ENCODE results near the gene TMEM120A. TPM values are rescaled to one million over a fixed set of nuclear protein-coding genes. Genes with fewer than 3 reads are reported as not detected.
"Not testable (repeated sequence)": the region's sequence is repeated elsewhere in the genome, so short reads cannot be mapped to it uniquely, and the experiment has no call there.

The TMEM120A gene
- total RNA-seq, 2 experiments from 2014 or later = 24.2 to 25.8 TPM

DNA sequence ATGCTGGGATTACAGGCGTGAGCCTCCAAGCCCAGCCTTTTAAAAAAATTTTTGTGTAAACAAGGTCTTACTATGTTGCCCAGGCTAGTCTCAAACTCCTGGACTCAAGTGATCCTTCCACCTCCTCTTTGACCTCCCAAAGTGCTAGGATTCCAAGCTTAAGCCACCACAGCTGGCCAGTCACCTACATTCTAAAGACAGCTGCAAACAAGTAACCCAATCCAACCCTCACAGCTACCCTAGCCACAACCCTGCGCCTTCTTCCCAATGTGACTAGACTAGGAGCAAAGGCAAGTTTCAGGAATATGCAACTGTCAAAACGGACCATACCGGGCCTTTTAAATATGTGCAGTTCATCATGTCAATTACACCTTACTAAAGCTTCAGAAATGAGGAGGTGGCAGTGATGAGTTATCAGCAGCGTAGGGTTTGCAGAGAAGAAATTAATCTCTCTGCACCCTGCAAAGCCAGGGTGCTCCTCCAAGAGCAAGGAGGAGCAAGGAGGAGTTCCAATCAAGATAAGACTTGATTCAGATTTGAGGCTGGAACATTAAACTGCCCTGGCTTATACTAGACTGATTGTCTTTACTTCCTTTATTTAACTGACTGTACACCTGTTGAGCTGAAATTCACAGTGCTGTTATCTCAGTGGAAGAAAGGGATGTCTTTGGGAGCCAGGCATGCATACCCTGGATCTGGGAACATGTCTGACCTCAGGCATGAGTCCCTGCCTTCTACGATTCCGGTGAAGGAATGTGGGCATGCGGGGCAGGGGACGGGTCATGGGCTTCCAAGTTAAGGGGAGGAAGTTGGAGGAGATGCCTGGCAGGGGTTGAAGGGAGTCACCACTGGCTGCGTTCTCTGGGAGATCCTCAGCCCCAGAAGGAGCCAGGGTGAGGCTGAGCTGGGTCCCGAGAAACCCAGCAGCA lies 15.5 kb upstream of the TMEM120A start:
- H3K27ac Mint-ChIP-seq = peak overlapping the region; percentile 66
- H3K9me3 Mint-ChIP-seq = no peaks in the 10 kb centered on the region
- H3K4me3 Mint-ChIP-seq = no peak overlapping the region
- DNase-seq = no peak
- ChIA-PET POLR2A (interaction anchor here (0.8 to 1.9 kb wide), 3 partner anchors 15 to 94 kb away, joined by 3 to 6 read pairs (median 6); partner anchors contain the start of genes MDH2 and STYXL1), CTCF (interaction anchor here (1.1 to 3.7 kb wide), 2 partner anchors 10 to 143 kb away, joined by 6 to 27 read pairs; no protein-coding TSS in a partner anchor)
- intact Hi-C loops (cut with micrococcal nuclease) = loop anchor here (5.0 kb wide), 2 partner anchors 233 to 413 kb away; no protein-coding TSS in a partner anchor
- no peaks in the 10 kb centered on the region for H3K27me3 Mint-ChIP-seq
- peaks cover 27% of the 10 kb centered on the region for H3K36me3 Mint-ChIP-seq
- H3K4me1 Mint-ChIP-seq (ENCODE audit: low read depth) = peaks cover 34% of the 10 kb centered on the region

DNA sequence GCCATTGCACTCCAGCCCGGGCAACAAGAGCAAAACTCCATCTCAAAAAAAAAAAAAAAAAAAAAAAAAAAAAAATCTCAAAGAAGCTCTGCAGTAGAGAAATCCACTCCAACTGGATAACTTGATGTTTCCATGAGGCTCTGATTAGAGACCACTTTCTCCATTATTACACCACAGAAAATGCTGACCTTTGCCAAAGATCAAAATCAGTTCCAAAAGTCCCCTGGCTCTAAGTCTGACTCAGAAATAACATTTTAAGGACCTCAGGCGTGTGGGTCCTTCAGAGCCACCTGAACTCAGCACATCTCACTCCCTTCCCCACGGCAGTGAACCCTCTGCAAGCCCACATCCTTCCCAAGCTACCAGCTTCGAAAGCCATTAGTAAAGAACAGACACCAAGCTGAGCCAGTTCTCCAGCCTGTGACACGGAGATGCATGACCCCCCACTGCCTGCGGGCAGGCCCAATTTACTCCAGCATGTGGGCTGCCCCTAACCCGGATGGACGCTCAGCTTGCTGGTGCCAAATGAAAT lies 13.8 kb upstream of the TMEM120A start:
- intact Hi-C loops (cut with micrococcal nuclease) = loop anchor here (5.0 kb wide), 2 partner anchors 231 to 411 kb away; no protein-coding TSS in a partner anchor
- peak; percentile 39 for DNase-seq

DNA sequence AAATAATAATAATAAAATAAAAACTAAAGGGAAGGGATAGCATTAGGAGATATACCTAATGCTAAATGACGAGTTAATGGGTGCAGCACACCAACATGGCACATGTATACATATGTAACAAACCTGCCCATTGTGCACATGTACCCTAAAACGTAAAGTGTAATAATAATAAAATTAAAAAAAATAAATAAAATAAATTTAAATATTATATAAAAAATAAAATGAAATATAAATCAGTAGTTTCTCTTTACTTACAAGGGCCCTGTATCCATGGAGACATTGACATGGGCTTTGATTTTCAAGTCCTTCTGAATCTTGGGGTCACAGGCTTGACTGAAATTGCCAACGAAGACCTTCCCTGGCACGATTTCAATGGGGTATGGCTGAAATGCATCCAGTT lies 10.6 kb upstream of the TMEM120A start:
- H3K4me3 Mint-ChIP-seq, POLR2A ChIA-PET, H3K27me3 Mint-ChIP-seq, H3K27ac Mint-ChIP-seq, H3K9me3 Mint-ChIP-seq, DNase-seq: not testable (repeated sequence)
- peaks cover 20% of the 10 kb centered on the region for H3K4me1 Mint-ChIP-seq (ENCODE audit: low read depth)
- peaks cover 22% of the 10 kb centered on the region for H3K36me3 Mint-ChIP-seq
- intact Hi-C loops (cut with micrococcal nuclease) = loop anchor here (5.0 kb wide), 2 partner anchors 228 to 408 kb away; no protein-coding TSS in a partner anchor
- CTCF ChIA-PET = interaction anchor here (3.6 kb wide), 1 partner anchor 15 kb away, joined by 15 read pairs; no protein-coding TSS in a partner anchor

More for the DNA sequence above, 13.8 kb upstream of the TMEM120A start:
- Mint-ChIP-seq H3K9me3 (no peaks in the 10 kb centered on the region), H3K36me3 (peaks cover 26% of the 10 kb centered on the region), H3K27ac (peak overlapping the region; percentile 66), H3K4me3 (no peak overlapping the region), H3K4me1 (ENCODE audit: low read depth) (peaks cover 34% of the 10 kb centered on the region), H3K27me3 (no peaks in the 10 kb centered on the region)
- ChIA-PET CTCF (interaction anchor here (1.1 to 3.7 kb wide), 4 partner anchors 12 to 166 kb away, joined by 3 to 27 read pairs (median 7); no protein-coding TSS in a partner anchor), POLR2A (interaction anchor here (1.5 to 1.9 kb wide), 3 partner anchors 13 to 93 kb away, joined by 4 to 6 read pairs (median 6); partner anchors contain the start of genes MDH2 and STYXL1)

DNA sequence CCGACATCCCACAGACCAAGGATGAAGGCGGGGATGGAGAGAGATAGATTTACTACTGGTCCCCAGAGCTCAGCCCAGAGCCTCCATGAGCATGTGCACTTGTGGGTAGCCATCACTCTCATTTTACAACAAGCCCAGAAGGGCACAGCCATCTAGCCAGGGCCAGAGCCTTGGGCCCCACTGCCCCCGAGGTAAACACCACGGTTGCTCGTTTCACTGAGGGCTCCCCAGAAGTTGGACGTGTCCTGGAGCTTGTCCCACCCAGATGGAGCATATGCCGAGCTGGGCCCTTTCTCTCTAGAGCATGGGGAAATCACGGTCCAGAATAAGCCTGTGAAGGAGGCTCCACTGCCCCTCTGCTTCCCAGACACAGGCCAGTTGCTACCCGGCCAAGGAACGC lies 9.0 kb upstream of the TMEM120A start:
- peaks cover 21% of the 10 kb centered on the region for H3K36me3 Mint-ChIP-seq
- intact Hi-C loops (cut with micrococcal nuclease) = no loop called here
- POLR2A ChIA-PET = interaction anchor here (0.6 kb wide), 1 partner anchor 131 kb away, joined by 3 read pairs; no protein-coding TSS in a partner anchor
- no peak overlapping the region for H3K27ac Mint-ChIP-seq
- no peak for DNase-seq
- H3K4me1 Mint-ChIP-seq (ENCODE audit: low read depth) = peaks cover 7% of the 10 kb centered on the region
- H3K9me3 Mint-ChIP-seq = no peaks in the 10 kb centered on the region
- CTCF ChIA-PET = interaction anchor here (3.6 kb wide), 1 partner anchor 17 kb away, joined by 15 read pairs; no protein-coding TSS in a partner anchor
- H3K27me3 Mint-ChIP-seq = no peaks in the 10 kb centered on the region
- H3K4me3 Mint-ChIP-seq = no peak overlapping the region

DNA sequence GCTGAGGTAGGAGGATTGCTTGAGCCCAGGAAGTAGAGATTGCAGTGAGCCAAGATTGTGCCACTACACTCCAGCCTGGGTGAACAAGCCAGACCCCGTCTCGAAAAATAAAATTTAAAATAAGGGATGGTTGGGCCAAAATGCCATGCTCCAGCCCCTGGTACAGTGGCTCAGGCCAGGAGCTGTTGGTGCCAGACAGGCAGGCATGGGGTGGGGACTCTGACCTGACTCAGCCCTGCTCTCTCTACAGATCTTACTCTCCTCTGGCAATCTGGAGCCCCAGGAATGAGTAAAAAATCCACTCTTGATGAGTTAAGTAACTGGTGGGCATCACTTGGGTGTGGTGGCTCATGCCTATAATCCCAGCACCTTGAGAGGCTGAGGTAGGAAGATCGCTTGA lies 8.4 kb upstream of the TMEM120A start:
- Mint-ChIP-seq H3K9me3 (no peaks in the 10 kb centered on the region), H3K27ac (no peak overlapping the region)
- POLR2A ChIA-PET = no interaction called here

DNA sequence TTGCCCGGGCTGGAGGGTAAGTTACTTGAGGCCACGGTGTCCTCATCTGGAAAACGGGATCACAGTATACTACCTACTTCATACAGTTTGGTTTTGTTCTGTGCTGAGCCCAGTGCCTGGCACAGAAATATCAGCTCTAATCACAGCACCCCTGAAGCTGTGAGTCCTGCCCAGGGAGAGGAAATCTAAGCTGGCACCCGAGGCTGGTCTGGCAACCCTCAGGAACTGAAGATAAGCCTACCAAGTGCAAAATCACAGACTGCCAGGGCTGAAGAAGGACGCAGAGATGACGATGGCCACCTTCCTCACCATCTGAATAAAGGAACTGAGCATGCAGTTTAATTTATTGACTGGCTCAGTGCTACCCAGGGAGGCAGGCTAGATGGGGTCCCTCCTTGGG lies 7.7 kb upstream of the TMEM120A start:
- DNase-seq = no peak
- Mint-ChIP-seq H3K4me3 (no peak overlapping the region), H3K4me1 (ENCODE audit: low read depth) (peaks cover 9% of the 10 kb centered on the region), H3K27ac (no peak overlapping the region), H3K9me3 (no peaks in the 10 kb centered on the region), H3K27me3 (no peaks in the 10 kb centered on the region), H3K36me3 (peaks cover 22% of the 10 kb centered on the region)
- ChIA-PET POLR2A (no interaction called here), CTCF (interaction anchor here (3.6 kb wide), 1 partner anchor 18 kb away, joined by 15 read pairs; no protein-coding TSS in a partner anchor)
- intact Hi-C loops (cut with micrococcal nuclease) = no loop called here

More for the DNA sequence above, 8.4 kb upstream of the TMEM120A start:
- Mint-ChIP-seq H3K36me3 (peaks cover 20% of the 10 kb centered on the region), H3K4me1 (ENCODE audit: low read depth) (peaks cover 4% of the 10 kb centered on the region), H3K27me3 (no peaks in the 10 kb centered on the region), H3K4me3 (no peak overlapping the region)
- no peak for DNase-seq
- intact Hi-C loops (cut with micrococcal nuclease) = no loop called here
- CTCF ChIA-PET = interaction anchor here (0.6 to 3.6 kb wide), 2 partner anchors 18 to 36 kb away, joined by 3 to 15 read pairs; no protein-coding TSS in a partner anchor

DNA sequence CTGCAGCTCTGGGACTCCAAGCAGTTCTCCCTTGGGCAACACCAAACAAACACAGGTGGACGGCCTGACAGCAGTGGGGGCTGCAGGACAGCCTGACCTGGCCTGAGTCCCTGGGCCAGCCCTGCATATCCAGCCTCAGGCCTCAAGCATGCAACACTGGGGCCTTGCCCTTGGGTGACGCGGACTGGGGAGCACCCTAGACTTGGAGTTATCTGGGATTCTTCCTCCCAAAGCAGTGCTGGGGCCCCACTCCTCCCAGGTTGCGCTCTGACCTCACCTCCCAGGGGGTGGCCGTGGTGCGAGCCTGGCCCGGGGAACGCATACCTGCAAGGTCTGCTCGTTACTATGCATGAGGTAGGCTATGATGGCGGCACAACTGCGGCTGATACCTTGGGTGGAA lies 6.2 kb upstream of the TMEM120A start:
- CTCF ChIA-PET = no interaction called here
- POLR2A ChIA-PET = no interaction called here
- Mint-ChIP-seq H3K36me3 (peaks cover 23% of the 10 kb centered on the region), H3K27me3 (no peaks in the 10 kb centered on the region), H3K4me1 (ENCODE audit: low read depth) (peaks cover 15% of the 10 kb centered on the region), H3K9me3 (no peaks in the 10 kb centered on the region), H3K27ac (no peak overlapping the region), H3K4me3 (no peak overlapping the region)
- DNase-seq = no peak
- intact Hi-C loops (cut with micrococcal nuclease) = no loop called here

DNA sequence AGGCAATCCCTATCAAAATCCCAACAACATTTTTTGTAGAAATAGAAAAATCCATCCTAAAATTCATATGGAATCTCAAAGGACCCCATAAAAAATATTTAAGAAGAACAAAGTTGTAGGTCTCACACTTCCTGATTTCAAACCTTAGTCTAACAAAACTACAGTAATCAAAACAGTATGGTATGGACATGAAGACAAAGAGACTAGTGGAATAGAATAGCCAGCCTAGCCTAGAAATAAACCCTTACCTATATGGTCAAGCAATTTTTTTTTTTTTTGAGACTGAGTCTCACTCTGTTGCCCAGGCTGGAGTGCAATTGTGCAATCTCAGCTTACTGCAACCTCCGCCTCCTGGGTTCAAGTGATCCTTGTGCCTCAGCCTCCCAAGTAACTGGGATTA lies 3.6 kb upstream of the TMEM120A start:
- H3K36me3 Mint-ChIP-seq = peaks cover 11% of the 10 kb centered on the region
- intact Hi-C loops (cut with micrococcal nuclease) = no loop called here
- ChIA-PET CTCF (no interaction called here), POLR2A (no interaction called here)
- no peak overlapping the region for H3K27ac Mint-ChIP-seq
- DNase-seq = no peak
- H3K4me1 Mint-ChIP-seq (ENCODE audit: low read depth) = peaks cover 25% of the 10 kb centered on the region
- no peaks in the 10 kb centered on the region for H3K9me3 Mint-ChIP-seq
- no peaks in the 10 kb centered on the region for H3K27me3 Mint-ChIP-seq
- H3K4me3 Mint-ChIP-seq = no peak overlapping the region

DNA sequence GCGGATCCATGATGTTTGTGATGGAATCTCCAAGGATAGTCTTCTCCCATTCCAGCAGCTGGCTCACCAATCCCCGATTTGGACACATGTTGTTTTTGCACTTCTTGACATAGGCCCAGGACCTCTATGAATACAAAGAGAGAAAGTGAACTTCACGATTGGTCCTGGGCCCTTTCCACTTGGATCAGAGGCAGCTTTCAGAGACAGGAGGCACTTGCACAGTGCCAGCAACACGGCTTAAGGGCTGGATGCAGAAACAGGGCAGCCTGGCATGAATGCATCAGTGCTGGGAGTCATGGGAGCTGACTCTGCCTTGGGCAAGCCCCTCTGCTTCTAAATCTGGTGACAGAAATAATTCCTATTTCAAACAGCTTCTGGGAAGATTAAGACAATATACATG lies 2.1 kb upstream of the TMEM120A start:
- H3K4me3 Mint-ChIP-seq = no peak overlapping the region
- POLR2A ChIA-PET = no interaction called here
- intact Hi-C loops (cut with micrococcal nuclease) = no loop called here
- H3K4me1 Mint-ChIP-seq (ENCODE audit: low read depth) = peaks cover 28% of the 10 kb centered on the region
- H3K27ac Mint-ChIP-seq = no peak overlapping the region
- no peaks in the 10 kb centered on the region for H3K9me3 Mint-ChIP-seq
- no peaks in the 10 kb centered on the region for H3K27me3 Mint-ChIP-seq
- no peak for DNase-seq
- CTCF ChIA-PET = interaction anchor here (1.7 kb wide), 1 partner anchor 24 kb away, joined by 7 read pairs; no protein-coding TSS in a partner anchor
- peaks cover 10% of the 10 kb centered on the region for H3K36me3 Mint-ChIP-seq

DNA sequence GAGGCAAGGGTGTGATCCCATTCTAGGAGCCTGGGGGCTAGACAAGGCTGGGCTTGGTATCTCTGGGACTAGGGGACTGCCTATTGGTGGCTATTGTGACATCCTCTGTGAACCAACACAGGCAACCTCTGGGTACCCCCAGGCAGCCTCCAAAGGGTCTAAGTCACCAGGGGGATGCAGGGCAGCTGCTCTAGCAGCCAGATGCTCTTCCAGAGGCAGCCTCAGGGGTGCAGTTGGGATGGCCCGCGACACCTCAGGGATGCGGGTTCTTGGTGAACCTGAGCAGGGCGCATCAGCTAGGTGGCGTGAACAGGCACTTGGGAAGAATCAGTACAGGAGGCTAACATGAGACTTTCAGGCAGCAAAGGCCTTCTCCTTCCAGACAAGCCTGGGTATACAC lies 1.6 kb upstream of the TMEM120A start:
- intact Hi-C loops (cut with micrococcal nuclease) = no loop called here
- H3K27ac Mint-ChIP-seq = no peak overlapping the region
- H3K4me1 Mint-ChIP-seq (ENCODE audit: low read depth) = peaks cover 28% of the 10 kb centered on the region
- H3K4me3 Mint-ChIP-seq = no peak overlapping the region
- ChIA-PET POLR2A (no interaction called here), CTCF (interaction anchor here (1.7 kb wide), 1 partner anchor 24 kb away, joined by 7 read pairs; no protein-coding TSS in a partner anchor)
- no peaks in the 10 kb centered on the region for H3K9me3 Mint-ChIP-seq
- DNase-seq = no peak
- peaks cover 10% of the 10 kb centered on the region for H3K36me3 Mint-ChIP-seq
- H3K27me3 Mint-ChIP-seq = no peaks in the 10 kb centered on the region

DNA sequence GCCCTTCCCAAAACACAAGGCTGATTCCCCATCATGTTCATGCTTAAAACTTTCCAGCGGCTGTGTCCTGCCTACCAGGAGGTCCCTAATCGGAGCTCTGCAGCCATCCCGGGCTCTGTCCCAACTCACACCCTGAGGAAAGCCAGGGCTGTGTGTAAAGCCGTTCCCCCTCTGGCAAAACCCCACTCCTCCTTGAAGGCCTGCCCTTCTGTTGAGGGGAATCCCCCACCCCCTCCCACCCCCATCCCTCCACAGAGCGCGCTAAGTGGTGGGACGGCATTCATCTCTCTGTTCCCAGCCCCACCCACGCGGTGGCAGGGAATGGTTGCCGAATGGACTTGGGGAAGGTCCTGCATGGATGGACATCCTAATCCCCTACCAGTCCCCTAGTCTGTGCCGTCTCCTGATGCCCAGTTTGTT lies 667 bp upstream of the TMEM120A start:
- no peak for DNase-seq
- Mint-ChIP-seq H3K36me3 (peaks cover 7% of the 10 kb centered on the region), H3K4me1 (ENCODE audit: low read depth) (peaks cover 28% of the 10 kb centered on the region), H3K27ac (no peak overlapping the region), H3K9me3 (no peaks in the 10 kb centered on the region), H3K27me3 (no peaks in the 10 kb centered on the region), H3K4me3 (peak overlapping the region; percentile 64)
- CTCF ChIA-PET = interaction anchor here (1.0 to 1.3 kb wide), 2 partner anchors 11 to 25 kb away, joined by 3 to 6 read pairs; no protein-coding TSS in a partner anchor
- POLR2A ChIA-PET = interaction anchor here (1.0 kb wide), 1 partner anchor 13 kb away, joined by 6 read pairs; no protein-coding TSS in a partner anchor
- intact Hi-C loops (cut with micrococcal nuclease) = no loop called here

Measured in activated CD4-positive, alpha-beta memory T cell treated with anti-CD3 and anti-CD28 coated beads for 36 hours (primary cell).